ENCODE results near the gene JAKMIP1. TPM values are rescaled to one million over a fixed set of nuclear protein-coding genes. Genes with fewer than 3 reads are reported as not detected.

The JAKMIP1 gene
- total RNA-seq, 4 donors from 2014 or later = 1.2 to 6.6 TPM; not detected in 2

GRCh38 chr4:6189511-6189910 is 10.8 kb downstream of the JAKMIP1 start:
- no peaks in the 10 kb centered on the region for H3K36me3 ChIP-seq
- TF ChIP-seq CTCF (IDR thresholded peaks at IDR 0.05) = no peak
- no peak for TF ChIP-seq POLR2A (IDR thresholded peaks at IDR 0.05)
- DNase-seq = no peak
- H3K4me1 ChIP-seq = no peaks in the 10 kb centered on the region
- H3K4me3 ChIP-seq = no peak overlapping the region
- no peaks in the 10 kb centered on the region for H3K9me3 ChIP-seq
- H3K27ac ChIP-seq = no peak overlapping the region
- H3K27me3 ChIP-seq = no peaks in the 10 kb centered on the region

DNA sequence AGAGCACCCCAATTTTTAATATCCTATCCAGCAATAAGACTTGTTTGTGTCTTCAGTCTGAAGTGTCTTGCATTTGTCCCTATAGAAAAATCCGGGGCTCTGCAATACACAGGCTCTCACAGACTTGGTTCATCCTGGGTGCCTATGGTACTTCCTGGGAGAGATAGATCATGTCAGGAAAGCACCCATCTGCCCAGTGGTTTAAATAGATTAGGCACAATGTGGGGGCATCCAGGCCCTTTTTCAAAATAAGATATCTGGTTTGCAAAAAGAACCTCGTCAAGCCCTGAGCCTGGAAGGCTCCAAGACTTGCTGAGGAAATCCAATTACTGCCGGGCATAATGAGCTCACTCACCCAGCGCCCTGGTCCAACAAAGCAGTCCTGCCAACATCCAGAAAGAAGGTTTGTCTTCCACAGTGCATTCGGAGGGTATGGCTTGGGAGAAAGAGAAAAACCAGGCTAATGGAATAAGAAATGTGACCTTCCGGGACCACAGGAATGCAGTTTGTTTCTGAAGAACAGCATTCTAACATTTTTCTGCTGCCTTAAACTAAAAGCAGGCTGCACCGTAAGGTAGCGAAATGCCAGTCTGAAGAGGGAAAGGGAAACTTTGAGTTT is 11.6 kb downstream of the JAKMIP1 start:
- no peaks in the 10 kb centered on the region for H3K4me1 ChIP-seq
- H3K27me3 ChIP-seq = no peaks in the 10 kb centered on the region
- H3K36me3 ChIP-seq = no peaks in the 10 kb centered on the region
- no peak overlapping the region for H3K4me3 ChIP-seq
- TF ChIP-seq POLR2A (IDR thresholded peaks at IDR 0.05) = no peak
- no peaks in the 10 kb centered on the region for H3K9me3 ChIP-seq
- DNase-seq = no peak
- H3K27ac ChIP-seq = no peak overlapping the region

GRCh38 chr4:6184169-6184568 is 16.2 kb downstream of the JAKMIP1 start:
- no peaks in the 10 kb centered on the region for H3K36me3 ChIP-seq

DNA sequence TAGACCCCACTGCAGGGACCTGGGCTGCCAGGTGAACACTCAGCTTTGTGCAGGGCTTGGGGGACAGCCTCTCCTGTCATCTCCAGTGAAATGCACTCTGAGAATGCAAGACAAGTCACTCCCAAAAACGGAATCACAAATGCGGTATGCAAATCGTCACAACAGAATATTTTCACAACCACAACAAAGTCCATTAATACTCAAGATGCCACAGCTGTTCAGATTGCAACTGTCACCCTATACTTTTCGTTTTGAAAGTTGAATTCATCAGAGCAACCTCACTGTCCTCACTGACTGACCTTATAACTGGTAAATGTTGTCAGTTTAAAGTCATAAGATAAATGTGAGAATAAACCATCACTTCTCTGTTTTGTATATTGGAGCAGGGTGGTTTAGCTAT is 16.6 kb downstream of the JAKMIP1 start:
- H3K4me1 ChIP-seq = no peaks in the 10 kb centered on the region
- H3K27me3 ChIP-seq = no peaks in the 10 kb centered on the region
- H3K4me3 ChIP-seq = no peak overlapping the region
- H3K36me3 ChIP-seq = no peaks in the 10 kb centered on the region
- TF ChIP-seq POLR2A (IDR thresholded peaks at IDR 0.05) (no peak), CTCF (IDR thresholded peaks at IDR 0.05) (no peak)
- no peak for DNase-seq
- no peak overlapping the region for H3K27ac ChIP-seq
- peaks cover 0 to 5% (median 1%) of the 10 kb centered on the region in 4 donors for H3K9me3 ChIP-seq

More at GRCh38 chr4:6184169-6184568, 16.2 kb downstream of the JAKMIP1 start:
- no peak overlapping the region for H3K4me3 ChIP-seq
- no peak for TF ChIP-seq CTCF (IDR thresholded peaks at IDR 0.05)
- no peak for TF ChIP-seq POLR2A (IDR thresholded peaks at IDR 0.05)
- H3K27me3 ChIP-seq = no peaks in the 10 kb centered on the region
- no peak overlapping the region for H3K27ac ChIP-seq
- no peaks in the 10 kb centered on the region for H3K4me1 ChIP-seq
- peak in 1 of 3 donors; percentile 12 for DNase-seq
- peaks cover 0 to 5% (median 1%) of the 10 kb centered on the region in 4 donors for H3K9me3 ChIP-seq

DNA sequence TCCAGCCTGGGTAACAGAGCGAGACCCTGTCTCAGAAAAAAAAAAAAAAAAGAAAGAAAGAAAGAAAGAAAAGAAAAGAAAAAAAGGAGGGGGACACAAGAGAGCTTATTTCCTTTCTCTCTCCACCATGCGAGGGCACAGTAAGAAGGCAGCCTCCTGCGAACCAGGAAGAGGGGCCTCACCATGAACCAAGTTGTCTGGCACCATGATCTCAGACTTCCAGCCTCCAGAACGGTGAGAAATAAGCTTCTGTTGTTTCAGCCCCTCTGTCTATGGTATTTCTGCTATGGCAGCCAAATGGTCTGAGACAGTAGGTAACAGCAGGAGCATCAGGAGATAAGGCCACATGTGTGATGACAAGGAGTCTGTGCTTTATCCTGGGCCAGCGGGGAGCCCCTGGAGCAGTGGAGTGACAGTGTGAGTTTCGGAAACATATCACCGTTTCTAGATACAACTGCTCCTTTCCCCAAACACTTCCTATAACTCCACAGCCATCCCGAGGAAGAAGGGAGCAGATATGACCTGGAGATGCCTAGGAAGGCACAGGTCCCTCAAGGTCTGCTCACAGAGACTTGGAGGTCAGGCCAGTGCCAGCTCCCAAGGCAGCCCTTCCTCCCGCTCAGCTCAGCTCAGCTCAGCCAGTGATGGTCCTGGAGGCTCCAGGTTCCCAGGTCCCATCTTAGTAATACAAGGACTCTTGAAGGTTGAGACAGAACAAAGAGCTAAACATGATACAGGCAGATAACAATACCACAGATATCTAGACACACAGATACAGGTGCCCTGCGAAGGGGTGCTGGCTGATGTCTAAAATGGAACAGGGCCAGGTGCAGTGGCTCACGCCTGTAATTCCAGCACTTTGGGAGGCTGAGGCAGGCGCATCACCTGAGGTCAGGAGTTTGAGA is 17.7 kb downstream of the JAKMIP1 start:
- Histone ChIP-seq H3K4me3 (no peak overlapping the region), H3K36me3 (no peaks in the 10 kb centered on the region), H3K9me3 (peaks cover 0 to 5% (median 1%) of the 10 kb centered on the region in 4 donors), H3K4me1 (no peaks in the 10 kb centered on the region), H3K27ac (no peak overlapping the region), H3K27me3 (no peaks in the 10 kb centered on the region)
- peak in 1 of 3 donors; percentile 20 for DNase-seq
- TF ChIP-seq CTCF (IDR thresholded peaks at IDR 0.05) = no peak
- TF ChIP-seq POLR2A (IDR thresholded peaks at IDR 0.05) = no peak
